ENCODE results near the gene SLC24A4.

Gene SLC24A4

GRCh38 chr14:92316176-92316575 lies 6.8 kb upstream of the SLC24A4 start:
- DNase-seq (ENCODE audit: low spot score) = no peak

- DNase-seq (ENCODE audit: low spot score) = no peak
Observed at GRCh38 chr14:92316937-92317336, 6.0 kb upstream of the SLC24A4 start.

GRCh38 chr14:92317511-92317910 lies 5.5 kb upstream of the SLC24A4 start:
- no peak for DNase-seq (ENCODE audit: low spot score)

DNA sequence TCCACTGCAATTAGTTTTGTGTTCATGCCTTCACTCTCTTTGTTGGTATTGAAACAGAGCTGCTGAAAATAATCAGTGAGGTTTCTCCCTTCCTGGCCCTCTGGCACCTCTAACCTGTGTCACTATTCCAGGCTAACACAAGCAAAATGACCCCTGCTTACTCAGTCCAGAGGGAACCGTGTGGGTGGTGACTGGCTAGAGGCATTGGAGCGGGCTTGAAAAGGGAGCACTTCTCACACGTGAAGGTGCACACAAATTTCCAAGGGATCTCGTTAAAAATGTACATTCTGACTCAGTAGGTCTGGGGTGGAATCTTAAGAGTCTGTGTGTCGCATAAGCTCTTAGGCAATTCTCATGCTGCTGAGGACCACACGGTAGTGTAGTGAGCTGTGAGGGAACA lies 1.3 kb upstream of the SLC24A4 start:
- no peak for DNase-seq (ENCODE audit: low spot score)

DNA sequence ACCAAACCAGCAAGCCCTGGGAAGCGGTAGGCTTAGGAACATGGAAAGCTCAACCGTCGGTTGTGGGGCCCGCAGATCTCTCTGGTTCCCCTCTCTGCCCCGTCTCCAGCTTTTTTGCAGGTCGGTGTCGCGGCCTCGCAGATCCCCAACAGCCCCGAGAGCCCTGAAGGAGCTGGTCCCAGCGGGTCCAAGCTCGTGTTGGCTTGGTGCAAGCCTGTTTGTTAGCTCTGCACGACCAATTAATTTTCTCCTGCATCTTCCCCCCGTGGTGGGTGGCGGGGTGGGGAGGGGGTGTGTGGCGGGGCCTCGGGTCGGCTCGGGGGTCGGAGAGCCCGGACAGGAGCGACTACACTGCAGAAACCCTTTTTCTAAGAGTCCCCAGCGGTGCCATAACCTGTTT lies 449 bp upstream of the SLC24A4 start:
- no peak for DNase-seq (ENCODE audit: low spot score)

DNA sequence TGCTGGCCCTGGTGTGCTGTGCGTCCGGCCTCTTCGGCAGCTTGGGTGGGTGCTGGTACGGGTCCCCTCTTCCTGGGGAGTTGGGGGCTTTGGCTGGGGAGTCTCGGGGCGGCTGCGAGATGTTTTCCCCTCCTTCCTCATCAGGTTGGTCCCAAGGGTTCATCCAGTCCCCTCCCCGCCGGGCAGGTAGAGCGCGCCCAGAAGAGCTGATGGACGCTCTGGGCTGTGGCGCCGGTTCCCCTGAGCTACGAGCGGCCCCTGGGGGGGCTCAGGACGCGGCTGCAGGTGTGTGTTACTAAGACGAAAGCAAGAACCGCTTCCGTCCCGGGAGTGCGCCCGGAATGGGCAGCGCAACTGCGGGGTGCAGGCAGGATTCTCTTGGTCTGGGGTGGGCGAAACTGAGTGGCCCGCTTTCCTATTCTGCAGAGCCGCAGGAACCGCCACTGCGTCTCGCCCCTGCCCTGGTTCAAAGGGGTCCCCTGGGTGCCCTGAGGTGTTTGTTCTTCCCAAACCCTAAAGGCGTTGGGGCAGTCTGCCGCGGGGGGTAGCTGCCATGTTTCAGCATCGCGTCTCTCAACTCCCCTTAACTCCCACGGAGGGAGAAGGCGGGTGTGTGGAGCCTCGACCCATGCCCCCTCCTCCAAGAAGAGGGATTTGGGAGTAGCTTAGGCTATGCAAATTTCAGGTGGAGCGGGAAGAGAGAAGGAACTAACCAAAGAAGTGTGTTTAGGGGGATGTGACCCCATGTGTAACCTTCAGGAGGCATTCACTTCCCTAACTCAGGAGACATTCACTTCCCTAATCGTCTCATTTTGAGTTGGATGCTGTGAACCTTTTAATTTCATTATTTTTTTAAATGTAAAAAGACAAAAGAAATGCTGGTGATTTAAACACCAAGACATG lies 1.2 kb downstream of the SLC24A4 start:
- DNase-seq (ENCODE audit: low spot score) = no peak

DNA sequence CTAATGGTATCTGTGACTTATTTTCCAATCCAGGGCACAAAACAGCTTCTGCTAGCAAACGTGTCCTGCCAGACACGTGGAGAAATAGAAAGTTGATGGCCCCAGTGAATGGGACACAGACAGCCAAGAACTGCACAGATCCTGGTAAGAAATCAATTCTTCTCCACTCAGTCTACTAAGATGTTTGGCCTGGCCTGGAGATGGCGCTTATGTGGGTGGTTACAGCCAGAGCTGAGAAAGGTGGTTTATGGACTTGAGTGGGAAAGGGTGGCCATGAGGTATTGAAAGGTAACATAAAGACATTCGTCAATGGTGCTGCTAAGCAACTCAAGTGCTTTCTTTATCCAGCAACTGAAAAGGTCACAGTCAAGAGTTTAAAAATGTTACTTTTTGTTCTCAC lies 2.9 kb downstream of the SLC24A4 start:
- DNase-seq (ENCODE audit: low spot score) = no peak

GRCh38 chr14:92328664-92329255 lies 5.8 kb downstream of the SLC24A4 start:
- no peak for DNase-seq (ENCODE audit: low spot score)

DNA sequence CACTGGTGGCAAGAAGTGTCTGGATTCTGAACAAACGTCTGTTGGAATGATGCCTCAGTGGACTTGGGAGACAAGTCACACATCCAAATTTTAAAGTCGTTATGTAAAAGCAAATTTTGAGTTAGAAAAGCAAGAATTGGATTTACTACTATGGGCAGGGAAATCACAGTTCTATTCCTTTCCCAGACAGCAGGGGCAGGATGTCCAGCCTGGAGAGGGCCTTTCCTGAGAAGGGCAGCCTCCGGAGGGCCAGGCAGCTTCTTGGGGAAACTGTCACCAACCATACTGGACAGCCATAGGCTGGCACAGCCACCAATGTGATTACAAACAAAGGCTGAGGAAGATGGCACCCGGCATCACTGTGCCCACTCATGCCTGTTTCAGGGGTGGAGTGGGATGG lies 11.1 kb downstream of the SLC24A4 start:
- no peak for DNase-seq (ENCODE audit: low spot score)

DNA sequence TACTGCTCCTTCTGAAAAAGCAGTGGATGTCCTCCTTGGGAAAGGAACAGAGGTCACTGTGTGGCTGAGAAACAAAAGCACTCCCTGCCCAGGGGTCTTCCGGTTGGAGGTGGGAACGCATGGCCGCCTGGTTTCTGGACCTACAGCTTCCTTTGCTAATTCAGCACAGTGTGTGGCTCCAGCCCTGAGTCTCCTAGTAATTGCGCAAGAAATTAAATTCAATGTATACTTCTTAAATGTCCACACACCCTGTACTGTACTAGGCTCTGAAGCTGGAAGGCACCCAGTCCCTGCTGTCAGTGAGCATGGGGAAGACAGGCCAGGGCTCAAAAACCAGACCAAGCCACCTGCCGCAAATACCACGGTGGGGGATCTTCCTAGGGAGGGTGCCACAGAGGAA lies 13.4 kb downstream of the SLC24A4 start:
- no peak for DNase-seq (ENCODE audit: low spot score)

DNA sequence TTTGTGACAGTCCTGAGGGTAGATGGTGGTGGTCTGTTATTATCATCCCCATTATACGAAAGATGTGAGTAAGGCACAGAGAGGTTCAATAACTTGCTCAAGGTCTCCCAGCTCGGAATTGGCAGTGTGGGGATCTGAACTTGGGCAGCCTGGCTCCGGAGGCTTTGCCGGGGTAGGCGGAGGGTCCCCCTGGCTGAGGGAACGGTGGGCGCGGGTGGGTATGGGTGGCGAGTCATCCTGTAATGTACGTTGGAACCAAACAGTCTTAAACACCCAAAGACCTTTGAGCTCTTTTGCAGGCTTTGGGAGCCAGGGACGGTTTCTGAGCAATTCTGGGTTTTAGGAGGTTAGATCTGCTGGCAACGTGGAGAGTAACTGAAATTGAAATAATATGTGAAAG lies 16.5 kb downstream of the SLC24A4 start:
- DNase-seq (ENCODE audit: low spot score) = no peak

DNA sequence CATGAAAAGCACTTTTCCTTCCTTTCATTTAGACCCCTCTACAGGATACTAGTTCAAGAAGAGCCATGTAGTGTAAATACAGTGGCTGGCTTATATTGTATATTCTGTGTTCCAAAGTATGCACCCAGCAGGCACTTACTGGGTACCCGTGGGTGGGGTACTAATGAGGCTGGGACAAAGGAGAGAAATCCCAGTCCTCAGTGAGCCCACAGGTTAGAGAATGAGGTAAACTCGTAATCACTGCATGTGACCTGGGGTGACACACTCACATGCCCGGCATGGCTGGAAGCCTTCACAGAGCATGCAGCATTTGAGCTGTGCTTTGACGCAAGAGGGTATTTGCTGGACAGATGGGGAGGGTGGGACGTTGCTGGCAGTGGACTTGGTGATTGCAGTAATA lies 17.1 kb downstream of the SLC24A4 start:
- no peak for DNase-seq (ENCODE audit: low spot score)

DNA sequence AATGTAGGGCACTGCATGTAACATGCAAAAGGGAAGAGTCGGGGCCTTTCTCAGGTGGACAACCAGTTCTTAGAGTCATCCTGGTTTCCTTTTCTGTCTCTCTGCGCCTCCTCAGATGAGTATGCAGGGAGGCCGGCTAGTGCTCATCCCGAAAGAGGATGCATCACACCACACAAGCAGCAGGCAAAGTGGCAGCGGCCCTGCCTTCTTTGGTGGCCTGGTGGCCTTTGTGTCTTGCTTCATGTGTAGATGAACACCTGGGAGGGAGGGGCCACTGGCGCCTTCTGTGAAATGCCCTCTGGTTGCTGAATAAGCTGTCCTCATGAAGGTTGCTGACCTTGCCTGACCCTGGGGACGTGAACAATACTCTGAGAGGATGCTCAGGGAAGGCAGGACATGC lies 18.0 kb downstream of the SLC24A4 start:
- no peak for DNase-seq (ENCODE audit: low spot score)

DNA sequence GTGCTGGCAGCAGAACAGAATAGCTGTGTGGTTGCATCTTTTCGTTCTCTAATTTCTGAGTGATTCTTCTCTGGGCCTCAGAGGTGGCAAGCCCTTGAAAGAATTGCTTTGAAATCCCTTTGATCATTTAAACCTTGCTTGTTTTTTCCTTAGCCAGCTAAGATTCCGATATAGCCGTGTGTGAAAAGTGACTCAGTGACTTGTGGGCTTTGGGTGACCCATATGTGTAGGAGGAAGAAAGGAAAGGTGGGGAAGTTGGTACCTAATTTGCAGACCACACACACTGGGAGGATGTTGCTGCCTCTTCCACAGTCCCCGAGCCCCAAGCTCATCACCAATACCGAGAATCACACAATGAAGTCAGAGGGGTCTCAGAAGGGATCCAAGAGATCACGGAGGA lies 18.8 kb downstream of the SLC24A4 start:
- DNase-seq (ENCODE audit: low spot score) = no peak

DNA sequence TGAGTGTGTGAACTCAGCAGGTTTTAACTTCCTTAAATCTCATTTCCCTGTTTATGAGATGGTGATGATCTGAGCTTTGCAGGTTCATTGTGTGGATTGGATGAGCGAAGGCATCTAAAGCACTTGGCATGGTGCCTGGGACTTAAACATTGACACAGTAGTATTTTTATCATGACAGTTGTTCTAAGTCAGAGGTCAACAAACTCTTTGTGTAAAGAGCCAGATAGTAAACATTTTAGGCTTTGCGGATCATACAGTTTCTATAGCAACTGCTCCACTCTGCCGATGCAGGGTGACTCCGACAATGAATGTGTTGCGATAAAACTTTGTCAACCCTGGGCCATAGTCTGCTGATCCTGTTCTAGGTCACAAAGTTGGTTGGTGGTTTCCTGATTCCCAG lies 25.2 kb downstream of the SLC24A4 start:
- DNase-seq (ENCODE audit: low spot score) = no peak

GRCh38 chr14:92351750-92352149 lies 28.8 kb downstream of the SLC24A4 start:
- DNase-seq (ENCODE audit: low spot score) = no peak

DNA sequence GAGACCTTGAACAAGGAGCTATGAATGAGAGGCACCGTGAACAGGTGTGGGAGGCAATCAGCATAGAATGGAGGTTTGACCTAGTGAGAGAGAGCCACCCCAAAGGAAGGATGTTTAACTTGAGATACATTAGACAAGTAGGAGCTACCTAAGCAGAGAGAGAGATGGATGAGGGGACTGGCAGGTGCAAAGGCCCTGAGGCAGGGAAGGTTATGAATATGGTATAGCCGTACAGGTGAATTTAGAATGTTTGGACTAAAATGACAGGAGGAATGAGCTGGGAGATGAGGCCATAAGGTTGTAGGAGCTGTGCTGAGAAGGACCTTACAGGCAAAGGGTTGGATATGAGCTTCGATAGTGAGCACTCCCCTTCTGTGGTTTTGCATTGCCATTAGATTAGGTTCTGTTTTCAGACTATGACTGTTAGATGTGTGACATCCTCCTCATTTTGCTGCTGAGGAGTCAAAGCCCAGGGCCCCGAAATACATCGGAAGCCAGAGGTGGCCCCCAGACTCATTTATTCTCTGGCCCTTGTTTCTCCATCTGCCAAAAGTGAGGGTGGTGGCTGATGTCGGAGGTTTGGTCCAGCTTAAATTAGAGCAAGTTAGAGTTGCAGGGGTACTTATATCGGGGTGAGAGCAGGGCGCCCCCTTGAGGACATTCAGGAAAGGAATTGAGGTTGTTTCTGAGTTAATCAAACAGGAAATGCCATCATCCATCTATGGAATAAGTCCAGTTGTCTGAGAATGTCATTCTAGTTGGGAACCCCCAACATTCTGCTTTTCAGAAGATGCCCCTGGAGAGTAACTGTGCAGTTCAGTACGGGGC lies 29.4 kb downstream of the SLC24A4 start:
- peak; percentile 53 for DNase-seq (ENCODE audit: low spot score)

GRCh38 chr14:92353447-92353846 lies 30.5 kb downstream of the SLC24A4 start:
- DNase-seq (ENCODE audit: low spot score) = no peak

- no peak for DNase-seq (ENCODE audit: low spot score)
Observed at GRCh38 chr14:92356677-92357076, 33.7 kb downstream of the SLC24A4 start.

DNA sequence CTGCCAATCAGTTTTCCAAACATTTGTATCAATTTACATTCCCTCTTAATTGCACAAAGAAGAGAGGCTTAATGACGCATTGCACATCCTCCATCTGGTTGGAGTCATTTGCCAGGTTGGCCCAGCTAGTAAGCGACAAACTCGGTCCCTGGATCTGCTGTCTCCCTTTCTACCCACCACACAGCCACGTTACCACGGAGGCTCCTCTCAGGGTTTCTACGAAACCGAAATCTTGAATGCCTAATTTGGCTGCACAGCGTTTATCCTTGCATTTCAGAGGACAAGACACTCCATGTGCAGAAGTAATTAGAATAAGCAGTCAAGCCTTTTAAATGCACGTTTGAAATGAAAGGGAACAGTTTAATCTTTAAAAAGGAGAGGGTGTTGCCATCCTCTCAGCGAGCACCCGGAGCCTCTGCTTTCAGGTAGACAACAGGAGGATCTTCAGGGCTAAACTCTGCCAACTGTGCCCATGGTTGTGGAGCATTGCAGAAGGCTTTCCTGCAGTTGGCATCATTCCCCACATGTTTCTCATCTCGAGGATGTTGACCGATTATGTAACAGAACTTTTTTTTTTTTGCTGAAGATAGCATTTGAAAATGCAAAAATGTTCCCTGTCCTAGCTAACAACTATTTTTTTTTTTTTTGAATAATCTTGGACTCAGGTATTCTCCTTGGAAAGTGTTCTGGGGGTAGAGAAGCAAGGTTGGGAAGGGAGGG lies 37.8 kb downstream of the SLC24A4 start:
- no peak for DNase-seq (ENCODE audit: low spot score)

- peak; percentile 19 for DNase-seq (ENCODE audit: low spot score)
Observed at GRCh38 chr14:92362781-92363235, 39.8 kb downstream of the SLC24A4 start.

- no peak for DNase-seq (ENCODE audit: low spot score)
Observed at GRCh38 chr14:92366237-92366636, 43.3 kb downstream of the SLC24A4 start.
